ENCODE data around the gene F5.

- no peak for TF ChIP-seq CTCF (conservative IDR thresholded peaks at IDR 0.05; ENCODE audit: low read depth, low read length)
- TF ChIP-seq EZH2 (IDR thresholded peaks at IDR 0.05; ENCODE audit: borderline replicate concordance, low read depth, low read length, poor library complexity, severe bottlenecking), result no peak
These were observed 76.9 kb downstream of the F5 start for GRCh38 chr1:169509354-169509753.

All from A673 (cell line).